ENCODE data around the gene STAC. TPM values are rescaled to one million over a fixed set of nuclear protein-coding genes. Genes with fewer than 3 reads are reported as not detected.

STAC gene
- total and polyA plus RNA-seq, 9 of the 15 experiments (the other 6 are each of a cell fraction or from before 2014, with no cell fraction given), result 0.11 TPM; not detected in 8

GRCh38 chr3:36403661-36404060 lies 23.4 kb downstream of the STAC start:
- CTCF ChIA-PET (ENCODE audit: low intra/inter-chr PET ratio), result no interaction called here
- DNase-seq (ENCODE audit: extremely low read depth in 1 of 4, low spot score in 3 of 4), result no peak
- in situ Hi-C loops (cut with MboI), result no loop called here

More at GRCh38 chr3:36403661-36404060, 23.4 kb downstream of the STAC start:
- POLR2A ChIA-PET, result no interaction called here
- no peak overlapping the region for H3K4me2 ChIP-seq (ENCODE audit: insufficient read depth, low read length)
- no peaks in the 10 kb centered on the region for H3K9me1 ChIP-seq (ENCODE audit: control insufficient read depth, insufficient read depth, low read length)
- FAIRE-seq, result no peak
- H3K36me3 ChIP-seq (ENCODE audit: control insufficient read depth, insufficient read depth, low read length), result no peaks in the 10 kb centered on the region
- no peaks in the 10 kb centered on the region for H3K27me3 ChIP-seq (ENCODE audit: control insufficient read depth in 2 of 2, insufficient read depth in 2 of 2, low read length in 2 of 2)
- H3K9ac ChIP-seq (ENCODE audit: insufficient read depth in 1 of 2, low read depth in 2 of 2, low read length in 2 of 2), result no peak overlapping the region
- H3K79me2 ChIP-seq (ENCODE audit: control insufficient read depth, insufficient read depth, low read length), result no peaks in the 10 kb centered on the region
- H3K27ac ChIP-seq (ENCODE audit: extremely low read depth, low read depth, low read length), result no peak overlapping the region
- TF ChIP-seq XRCC4 (IDR thresholded peaks at IDR 0.05; ENCODE audit: extremely low read depth, insufficient read depth, insufficient read length) (no peak), PATZ1 (CRISPR knock-in tag; IDR thresholded peaks at IDR 0.05; ENCODE audit: borderline replicate concordance) (no peak), FOS (IDR thresholded peaks at IDR 0.05; ENCODE audit: extremely low read depth, insufficient read length) (no peak), KLF10 (CRISPR knock-in tag; IDR thresholded peaks at IDR 0.05) (no peak), HNRNPL (IDR thresholded peaks at IDR 0.05; ENCODE audit: low read depth, low read length) (no peak), ZBTB1 (CRISPR knock-in tag; IDR thresholded peaks at IDR 0.05; ENCODE audit: borderline replicate concordance, low read depth) (no peak), KDM2B (CRISPR knock-in tag; IDR thresholded peaks at IDR 0.05) (no peak)
- intact Hi-C loops (cut with micrococcal nuclease), result no loop called here
- H3K4me3 ChIP-seq, result no peak overlapping the region
- no peaks in the 10 kb centered on the region for H3K4me1 ChIP-seq (replicated peaks in 1 of 2; ENCODE audit: control insufficient read depth in 2 of 2, insufficient read depth in 2 of 2, low read length in 2 of 2)
- H4K20me1 ChIP-seq (replicated peaks; ENCODE audit: control insufficient read depth, insufficient read depth, low read length), result no peaks in the 10 kb centered on the region
- H2AFZ ChIP-seq (ENCODE audit: low read depth, low read length), result no peak overlapping the region
- no peak for ATAC-seq
- H3K9me3 ChIP-seq (replicated peaks; ENCODE audit: control insufficient read depth, insufficient read depth, low read depth, low read length), result no peaks in the 10 kb centered on the region; the same call in 1 of the 2 replicates
- no TSS peak for BruUV-seq (replicated peaks)

Measured in K562 (cell line).